Parathyroid adenoma (tissue), 2 donors: Measurements from ENCODE around the gene PSMD7.

ENCODE experiments used
- H2AFZ ChIP-seq: fragments of 300-600 bp; sonication (generic); one replicate; pipeline ENCODE4 v1.7.0; 2017; ENCODE audit warnings: antibody characterized with exemption, mild to moderate bottlenecking
- H3K27ac ChIP-seq: fragments of 300-600 bp; sonication (generic); one replicate; pipeline ENCODE4 v1.7.0; 2017
- H3K27me3 ChIP-seq: fragments of 300-600 bp; sonication (generic); one replicate; pipeline ENCODE4 v1.7.0; 2017; ENCODE audit warnings: low read length; ENCODE audit not compliant: control insufficient read depth, insufficient read depth
- H3K36me3 ChIP-seq: fragments of 300-600 bp; sonication (generic); one replicate; pipeline ENCODE4 v1.7.0; 2017; ENCODE audit warnings: low read length; ENCODE audit not compliant: control insufficient read depth, insufficient read depth
- H3K4me1 ChIP-seq: fragments of 300-600 bp; sonication (generic); one replicate; pipeline ENCODE4 v1.7.0; 2017; ENCODE audit warnings: control low read depth
- H3K4me2 ChIP-seq: fragments of 300-600 bp; sonication (generic); one replicate; pipeline ENCODE4 v1.7.0; 2017; ENCODE audit warnings: low read length
- H3K4me3 ChIP-seq: fragments of 300-600 bp; sonication (generic); one replicate; pipeline ENCODE4 v1.7.0; 2017; ENCODE audit warnings: low read depth, low read length
- H3K79me2 ChIP-seq: fragments of 300-600 bp; sonication (generic); one replicate; pipeline ENCODE4 v1.7.0; 2017; ENCODE audit warnings: control low read depth
- H3K9ac ChIP-seq: fragments of 300-600 bp; sonication (generic); one replicate; pipeline ENCODE4 v1.7.0; 2017; ENCODE audit warnings: mild to moderate bottlenecking
- H3K9me3 ChIP-seq: fragments of 300-600 bp; sonication (generic); one replicate; pipeline ENCODE4 v1.7.0; 2017; ENCODE audit warnings: low read length; ENCODE audit not compliant: control insufficient read depth
- TF ChIP-seq, protein P1 (sequence below): fragments of 300-600 bp; sonication (generic); IDR thresholded peaks from one replicate; pipeline ENCODE4 v1.7.0; 2017; ENCODE audit warnings: antibody characterized with exemption, mild to moderate bottlenecking
- donor health status: primary hyperparathyroidism.

The PSMD7 gene

GRCh38 chr16:74271872-74272271 is 24.7 kb upstream of the PSMD7 start:
- no peak overlapping the region for H3K4me2 ChIP-seq
- no peaks in the 10 kb centered on the region for H3K9me3 ChIP-seq
- H3K9ac ChIP-seq: no peak overlapping the region
- no peak overlapping the region for H3K4me3 ChIP-seq
- H3K27me3 ChIP-seq: no peaks in the 10 kb centered on the region
- TF ChIP-seq, protein P1, sequence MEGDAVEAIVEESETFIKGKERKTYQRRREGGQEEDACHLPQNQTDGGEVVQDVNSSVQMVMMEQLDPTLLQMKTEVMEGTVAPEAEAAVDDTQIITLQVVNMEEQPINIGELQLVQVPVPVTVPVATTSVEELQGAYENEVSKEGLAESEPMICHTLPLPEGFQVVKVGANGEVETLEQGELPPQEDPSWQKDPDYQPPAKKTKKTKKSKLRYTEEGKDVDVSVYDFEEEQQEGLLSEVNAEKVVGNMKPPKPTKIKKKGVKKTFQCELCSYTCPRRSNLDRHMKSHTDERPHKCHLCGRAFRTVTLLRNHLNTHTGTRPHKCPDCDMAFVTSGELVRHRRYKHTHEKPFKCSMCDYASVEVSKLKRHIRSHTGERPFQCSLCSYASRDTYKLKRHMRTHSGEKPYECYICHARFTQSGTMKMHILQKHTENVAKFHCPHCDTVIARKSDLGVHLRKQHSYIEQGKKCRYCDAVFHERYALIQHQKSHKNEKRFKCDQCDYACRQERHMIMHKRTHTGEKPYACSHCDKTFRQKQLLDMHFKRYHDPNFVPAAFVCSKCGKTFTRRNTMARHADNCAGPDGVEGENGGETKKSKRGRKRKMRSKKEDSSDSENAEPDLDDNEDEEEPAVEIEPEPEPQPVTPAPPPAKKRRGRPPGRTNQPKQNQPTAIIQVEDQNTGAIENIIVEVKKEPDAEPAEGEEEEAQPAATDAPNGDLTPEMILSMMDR: no peak
- H3K4me1 ChIP-seq: no peaks in the 10 kb centered on the region
- no peak overlapping the region for H2AFZ ChIP-seq
- no peak overlapping the region for H3K27ac ChIP-seq
- no peaks in the 10 kb centered on the region for H3K79me2 ChIP-seq
- H3K36me3 ChIP-seq: no peaks in the 10 kb centered on the region

DNA sequence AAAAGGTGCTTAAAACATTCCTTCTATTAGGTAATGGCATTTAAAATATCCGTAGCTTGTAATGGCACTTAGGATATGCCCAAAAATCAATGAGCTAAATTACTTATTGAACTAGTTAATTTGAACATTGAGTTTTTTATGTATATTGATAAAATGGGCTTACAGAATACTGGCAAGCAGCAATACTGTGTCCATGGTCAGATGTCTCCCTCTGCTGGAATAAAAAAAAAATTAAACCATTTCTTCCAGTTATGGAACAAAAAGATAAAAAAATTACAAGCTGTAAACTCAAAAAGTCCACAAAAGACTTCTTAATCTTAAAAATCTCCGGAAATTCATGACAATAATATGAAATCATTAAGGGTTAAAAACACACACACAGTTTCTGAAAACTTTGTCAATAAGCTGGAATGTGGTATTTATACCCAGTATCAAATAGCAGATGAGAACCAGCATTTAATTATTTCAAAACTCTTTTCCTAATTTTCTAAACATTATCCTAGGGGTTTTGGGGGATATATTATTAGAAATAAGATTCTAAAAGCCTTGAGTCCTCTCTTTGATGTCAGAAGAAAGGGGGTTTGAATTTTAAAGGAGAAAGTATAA is 21.5 kb upstream of the PSMD7 start:
- TF ChIP-seq, protein P1: peak; percentile 30
- H3K4me3 ChIP-seq: no peak overlapping the region
- no peaks in the 10 kb centered on the region for H3K79me2 ChIP-seq
- no peak overlapping the region for H2AFZ ChIP-seq
- no peaks in the 10 kb centered on the region for H3K27me3 ChIP-seq
- no peak overlapping the region for H3K27ac ChIP-seq
- H3K9ac ChIP-seq: no peak overlapping the region
- no peaks in the 10 kb centered on the region for H3K4me1 ChIP-seq
- no peaks in the 10 kb centered on the region for H3K9me3 ChIP-seq
- no peaks in the 10 kb centered on the region for H3K36me3 ChIP-seq
- no peak overlapping the region for H3K4me2 ChIP-seq

- no peak overlapping the region for H3K9ac ChIP-seq
- no peaks in the 10 kb centered on the region for H3K27me3 ChIP-seq
- H3K36me3 ChIP-seq: no peaks in the 10 kb centered on the region
- no peak overlapping the region for H3K27ac ChIP-seq
- no peak overlapping the region for H3K4me3 ChIP-seq
- H3K9me3 ChIP-seq: no peaks in the 10 kb centered on the region
- TF ChIP-seq, protein P1: no peak
- H3K4me1 ChIP-seq: no peaks in the 10 kb centered on the region
- H3K79me2 ChIP-seq: no peaks in the 10 kb centered on the region
- no peak overlapping the region for H3K4me2 ChIP-seq
- no peak overlapping the region for H2AFZ ChIP-seq
These were observed 20.9 kb upstream of the PSMD7 start for GRCh38 chr16:74275711-74276110.

GRCh38 chr16:74277974-74278373 is 18.6 kb upstream of the PSMD7 start:
- Histone ChIP-seq H3K36me3 (no peaks in the 10 kb centered on the region), H3K4me2 (no peak overlapping the region), H3K4me3 (no peak overlapping the region), H3K9me3 (no peaks in the 10 kb centered on the region), H3K4me1 (no peaks in the 10 kb centered on the region), H3K9ac (no peak overlapping the region), H3K27me3 (no peaks in the 10 kb centered on the region), H2AFZ (no peak overlapping the region), H3K27ac (no peak overlapping the region), H3K79me2 (no peaks in the 10 kb centered on the region)
- TF ChIP-seq, protein P1: no peak

GRCh38 chr16:74279266-74279665 is 17.3 kb upstream of the PSMD7 start:
- H3K79me2 ChIP-seq: no peaks in the 10 kb centered on the region
- H3K4me2 ChIP-seq: no peak overlapping the region
- no peaks in the 10 kb centered on the region for H3K27me3 ChIP-seq
- H3K4me1 ChIP-seq: no peaks in the 10 kb centered on the region
- TF ChIP-seq, protein P1: no peak
- no peaks in the 10 kb centered on the region for H3K9me3 ChIP-seq
- no peak overlapping the region for H2AFZ ChIP-seq
- H3K36me3 ChIP-seq: no peaks in the 10 kb centered on the region
- no peak overlapping the region for H3K27ac ChIP-seq
- no peak overlapping the region for H3K9ac ChIP-seq
- H3K4me3 ChIP-seq: no peak overlapping the region
